Fibroblast of lung (primary cell): ENCODE data around the gene KDM7A. TPM values are rescaled to one million over a fixed set of nuclear protein-coding genes. Genes with fewer than 3 reads are reported as not detected.

Experiments
- DNase-seq, 2 donors: peaks; one replicate each; pipeline versions ENCODE4 v3.0.0 to v3.0.0-alpha.2; 2010; ENCODE audit warnings: low read depth in 2 of 2
- H2AFZ ChIP-seq: 2 replicates; pipeline ENCODE4 v1.5.1; 2012; ENCODE audit warnings: low read length, control low read depth, inconsistent platforms
- H3K27ac ChIP-seq: 2 replicates; pipeline ENCODE4 v1.5.1; 2011; ENCODE audit warnings: low read length, control low read depth; ENCODE audit not compliant: insufficient read depth
- H3K27me3 ChIP-seq: 2 replicates; pipeline ENCODE4 v1.5.1; 2011; ENCODE audit warnings: mild to moderate bottlenecking, low read length; ENCODE audit not compliant: control insufficient read depth, insufficient read depth
- H3K36me3 ChIP-seq: 2 replicates; pipeline ENCODE4 v1.5.1; 2011; ENCODE audit warnings: low read length; ENCODE audit not compliant: control insufficient read depth, insufficient read depth
- H3K4me1 ChIP-seq: 2 replicates; pipeline ENCODE4 v1.5.1; 2011; ENCODE audit warnings: low read length; ENCODE audit not compliant: control insufficient read depth, insufficient read depth; ENCODE audit errors: extremely low read depth
- H3K4me2 ChIP-seq: 2 replicates; pipeline ENCODE4 v1.5.1; 2011; ENCODE audit warnings: low read length, control low read depth; ENCODE audit not compliant: insufficient read depth; ENCODE audit errors: extremely low read depth
- H3K4me3 ChIP-seq, 4 experiments: fragments of 200-600 bp in 1 of 4; sonication (generic) in 1 of 4; replicated peaks in 1 of 4; 2 replicates each; pipeline ENCODE4 v1.5.1; 2011 to 2016; ENCODE audit warnings: low read length in 4 of 4, low read depth in 3 of 4, mild to moderate bottlenecking in 3 of 4, control low read depth in 2 of 4, inconsistent platforms in 1 of 4, mixed read lengths in 1 of 4; ENCODE audit not compliant: insufficient read depth in 1 of 4; ENCODE audit errors: control extremely low read depth in 1 of 4
- H3K79me2 ChIP-seq: 2 replicates; pipeline ENCODE4 v1.5.1; 2012; ENCODE audit warnings: mild to moderate bottlenecking, low read length, inconsistent platforms; ENCODE audit not compliant: control insufficient read depth, insufficient read depth
- H3K9ac ChIP-seq: 2 replicates; pipeline ENCODE4 v1.5.1; 2011; ENCODE audit warnings: mild to moderate bottlenecking, low read length, control low read depth; ENCODE audit not compliant: insufficient read depth
- H3K9me3 ChIP-seq: 2 replicates; pipeline ENCODE4 v1.5.1; 2012; ENCODE audit warnings: low read depth, low read length; ENCODE audit not compliant: control insufficient read depth, insufficient read depth
- H4K20me1 ChIP-seq: 2 replicates; pipeline ENCODE4 v1.5.1; 2011; ENCODE audit warnings: low read length; ENCODE audit not compliant: control insufficient read depth, insufficient read depth; ENCODE audit errors: extremely low read depth
- EZH2 ChIP-seq: IDR thresholded peaks from 2 replicates; pipeline ENCODE4 v1.5.1; 2012; ENCODE audit warnings: low read length, control low read depth, mild to moderate bottlenecking; ENCODE audit errors: missing control alignments
- polyA plus RNA-seq, 2 donors: library from polyadenylated mRNA; depleted of rRNA in 1 of 2; stranded (reverse) in 1 of 2; unstranded in 1 of 2; fragments of >200 nt; gene quantifications; 2 replicates each; pipeline ENCODE4 v1.2.1, GENCODE V29; 2011 to 2012; ENCODE audit warnings: missing spikeins in 1 of 2
- total RNA-seq: library from RNA; depleted of rRNA; stranded (reverse); fragments of >200 nt; gene quantifications from 2 replicates; pipeline ENCODE4 v1.2.1, GENCODE V29; 2014
- TF ChIP-seq, protein P1 (sequence below), 2 donors: IDR thresholded peaks in 1 of 2; conservative IDR thresholded peaks in 1 of 2; 1 replicate in 1 of 2; 2 replicates in 1 of 2; pipeline ENCODE4 v1.5.1; 2011 to 2012; ENCODE audit warnings: low read length in 2 of 2, control low read depth in 1 of 2, inconsistent platforms in 1 of 2, low read depth in 1 of 2, mild to moderate bottlenecking in 1 of 2

KDM7A gene
- total and polyA plus RNA-seq, 2 donors (not counting 1 experiment from before 2014, with no cell fraction given): 1.9 to 4.8 TPM

DNA sequence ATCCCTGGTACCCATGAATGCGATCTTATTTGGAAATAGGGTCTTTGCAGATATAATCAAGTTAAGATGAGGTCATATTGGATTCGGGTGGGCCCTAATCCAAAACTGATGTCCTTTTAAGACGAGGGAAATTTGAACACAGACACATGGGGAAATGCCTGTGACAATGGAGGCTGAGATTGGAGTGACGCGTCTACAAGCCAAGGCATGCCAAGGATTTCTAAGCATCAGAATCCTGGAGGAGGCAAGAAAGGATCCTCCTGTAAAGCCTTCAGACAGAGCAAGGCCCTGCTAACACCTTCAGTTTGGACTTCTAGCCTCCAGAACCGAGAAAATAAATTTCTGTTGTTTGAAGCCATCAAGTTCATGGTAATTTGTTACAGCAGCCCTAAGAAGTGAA is 132.5 kb downstream of the KDM7A start:
- Histone ChIP-seq H3K36me3 (peaks cover 8% of the 10 kb centered on the region), H3K9me3 (no peaks in the 10 kb centered on the region), H3K9ac (no peak overlapping the region), H3K79me2 (no peaks in the 10 kb centered on the region), H3K27me3 (no peaks in the 10 kb centered on the region), H3K4me3 (no peak overlapping the region), H3K4me2 (no peak overlapping the region), H3K4me1 (no peaks in the 10 kb centered on the region), H4K20me1 (no peaks in the 10 kb centered on the region), H2AFZ (no peak overlapping the region), H3K27ac (no peak overlapping the region)
- DNase-seq: no peak
- TF ChIP-seq, protein P1, sequence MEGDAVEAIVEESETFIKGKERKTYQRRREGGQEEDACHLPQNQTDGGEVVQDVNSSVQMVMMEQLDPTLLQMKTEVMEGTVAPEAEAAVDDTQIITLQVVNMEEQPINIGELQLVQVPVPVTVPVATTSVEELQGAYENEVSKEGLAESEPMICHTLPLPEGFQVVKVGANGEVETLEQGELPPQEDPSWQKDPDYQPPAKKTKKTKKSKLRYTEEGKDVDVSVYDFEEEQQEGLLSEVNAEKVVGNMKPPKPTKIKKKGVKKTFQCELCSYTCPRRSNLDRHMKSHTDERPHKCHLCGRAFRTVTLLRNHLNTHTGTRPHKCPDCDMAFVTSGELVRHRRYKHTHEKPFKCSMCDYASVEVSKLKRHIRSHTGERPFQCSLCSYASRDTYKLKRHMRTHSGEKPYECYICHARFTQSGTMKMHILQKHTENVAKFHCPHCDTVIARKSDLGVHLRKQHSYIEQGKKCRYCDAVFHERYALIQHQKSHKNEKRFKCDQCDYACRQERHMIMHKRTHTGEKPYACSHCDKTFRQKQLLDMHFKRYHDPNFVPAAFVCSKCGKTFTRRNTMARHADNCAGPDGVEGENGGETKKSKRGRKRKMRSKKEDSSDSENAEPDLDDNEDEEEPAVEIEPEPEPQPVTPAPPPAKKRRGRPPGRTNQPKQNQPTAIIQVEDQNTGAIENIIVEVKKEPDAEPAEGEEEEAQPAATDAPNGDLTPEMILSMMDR (conservative IDR thresholded peaks at IDR 0.05 in 1 of 2, IDR thresholded peaks at IDR 0.05 in 1 of 2; ENCODE audit: low read depth in 1 of 2, low read length in 2 of 2): no peak
- no peak for TF ChIP-seq EZH2

DNA sequence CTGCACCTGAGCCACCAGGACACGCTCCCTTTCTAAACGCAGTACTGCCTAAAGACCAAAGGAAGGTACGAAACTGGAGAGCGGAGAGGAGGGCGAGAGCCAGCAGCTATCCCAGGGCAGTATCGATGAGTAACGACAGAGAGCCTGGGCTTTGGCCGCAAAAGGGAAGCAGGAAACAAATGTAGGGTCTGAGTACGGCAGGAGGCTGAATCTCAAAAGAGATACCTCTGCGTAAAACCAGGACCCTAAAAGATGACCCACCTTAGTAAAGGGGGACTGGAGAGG is 134.5 kb downstream of the KDM7A start:
- no peaks in the 10 kb centered on the region for H3K27me3 ChIP-seq
- DNase-seq: no peak
- H3K4me3 ChIP-seq: no peak overlapping the region
- no peaks in the 10 kb centered on the region for H4K20me1 ChIP-seq
- TF ChIP-seq, protein P1 (conservative IDR thresholded peaks at IDR 0.05 in 1 of 2, IDR thresholded peaks at IDR 0.05 in 1 of 2; ENCODE audit: low read depth in 1 of 2, low read length in 2 of 2): no peak
- no peak for TF ChIP-seq EZH2
- no peaks in the 10 kb centered on the region for H3K9me3 ChIP-seq
- H2AFZ ChIP-seq: no peak overlapping the region
- no peak overlapping the region for H3K4me2 ChIP-seq
- peaks cover 9% of the 10 kb centered on the region for H3K36me3 ChIP-seq
- no peak overlapping the region for H3K27ac ChIP-seq
- H3K4me1 ChIP-seq: no peaks in the 10 kb centered on the region
- no peaks in the 10 kb centered on the region for H3K79me2 ChIP-seq
- H3K9ac ChIP-seq: no peak overlapping the region

DNA sequence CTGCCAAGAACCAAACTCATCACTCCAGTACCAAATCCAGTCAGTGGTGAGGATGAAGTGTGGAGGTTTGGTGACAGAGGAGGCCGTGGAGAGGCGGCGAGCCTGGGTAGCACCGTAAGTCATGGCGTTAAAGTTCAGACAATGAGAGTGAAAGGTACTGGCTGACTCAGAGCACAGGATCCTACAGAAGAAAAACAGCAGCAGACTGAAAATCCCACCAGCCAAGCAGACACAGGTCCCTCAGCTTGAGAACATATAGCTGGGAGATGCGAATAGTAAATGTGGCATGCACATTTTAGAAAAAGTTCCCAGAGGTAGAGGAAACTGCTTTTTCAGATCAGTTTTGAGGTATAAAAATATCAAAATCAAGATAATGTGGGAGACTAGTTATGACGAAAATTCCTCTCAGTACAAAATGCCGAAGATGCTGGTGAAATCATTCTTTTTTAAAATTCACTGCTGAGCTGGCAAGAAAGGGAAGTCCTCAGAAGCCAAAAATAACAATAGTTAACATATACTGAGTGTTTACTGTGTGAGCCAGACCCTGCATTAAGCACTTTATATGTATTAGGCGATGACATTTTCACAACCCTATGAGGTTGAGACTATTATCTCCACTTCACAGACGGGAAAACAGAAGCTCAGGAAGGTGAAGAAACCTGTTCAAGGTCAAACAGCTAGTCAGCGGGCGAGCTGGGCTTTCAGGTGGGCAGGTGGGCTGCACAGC is 135.0 kb downstream of the KDM7A start:
- H3K4me3 ChIP-seq: no peak overlapping the region
- no peak overlapping the region for H2AFZ ChIP-seq
- H3K27ac ChIP-seq: no peak overlapping the region
- H3K27me3 ChIP-seq: no peaks in the 10 kb centered on the region
- TF ChIP-seq, protein P1 (conservative IDR thresholded peaks at IDR 0.05 in 1 of 2, IDR thresholded peaks at IDR 0.05 in 1 of 2; ENCODE audit: low read depth in 1 of 2, low read length in 2 of 2): no peak
- TF ChIP-seq EZH2: no peak
- H3K36me3 ChIP-seq: peaks cover 10% of the 10 kb centered on the region
- H3K79me2 ChIP-seq: no peaks in the 10 kb centered on the region
- no peaks in the 10 kb centered on the region for H3K9me3 ChIP-seq
- no peak overlapping the region for H3K9ac ChIP-seq
- no peaks in the 10 kb centered on the region for H4K20me1 ChIP-seq
- no peak overlapping the region for H3K4me2 ChIP-seq
- H3K4me1 ChIP-seq: no peaks in the 10 kb centered on the region
- DNase-seq: peak; percentile 50 to 65
